HG02571 (cell line): ENCODE data around the gene EPHB4.
"Not testable (repeated sequence)": the region's sequence is repeated elsewhere in the genome, so short reads cannot be mapped to it uniquely, and the experiment has no call there.

Source experiments
- ATAC-seq: cut with Tn5 transposase; IDR thresholded peaks from one replicate; pipeline ENCODE4 v1.9.1; 2021; ENCODE audit warnings: mild to moderate bottlenecking, moderate library complexity; ENCODE audit not compliant: unreplicated experiment

EPHB4 gene

DNA sequence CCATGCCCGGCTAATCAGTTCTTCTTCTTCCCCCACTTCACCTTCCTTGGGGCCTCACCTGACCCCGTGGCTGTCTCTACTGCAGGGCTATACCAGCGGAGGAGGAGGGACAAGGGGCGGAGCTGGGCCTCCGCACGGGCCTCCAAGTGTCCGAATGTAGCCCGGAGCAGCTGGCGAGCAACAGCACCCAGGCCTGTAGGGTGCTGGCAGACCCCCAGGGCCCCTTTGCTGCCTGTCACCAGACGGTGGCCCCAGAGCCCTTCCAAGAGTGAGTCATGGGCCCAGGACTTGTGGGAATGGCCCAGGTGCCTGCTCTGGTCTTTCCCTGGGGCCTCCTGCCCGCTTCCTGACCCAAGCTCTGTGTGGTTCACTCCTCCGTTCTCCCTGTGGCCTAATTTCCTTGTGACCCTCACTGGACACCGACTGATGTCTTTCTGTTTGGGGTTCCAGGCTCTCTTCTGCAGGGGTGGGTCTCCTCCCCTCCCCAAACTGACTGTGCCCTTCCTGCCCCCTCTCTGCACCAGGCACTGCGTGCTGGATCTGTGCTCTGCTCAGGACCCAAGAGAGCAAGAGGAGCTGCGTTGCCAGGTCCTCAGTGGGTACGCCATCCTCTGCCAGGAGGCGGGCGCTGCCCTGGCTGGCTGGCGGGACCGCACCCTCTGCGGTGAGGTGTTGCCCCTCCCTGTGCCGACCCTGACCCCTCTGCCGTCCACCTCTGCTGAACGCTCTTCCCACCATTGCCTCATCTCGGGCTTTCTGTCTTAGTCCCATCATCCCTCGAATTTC is 35.2 kb downstream of the EPHB4 start:
- ATAC-seq = no peak

DNA sequence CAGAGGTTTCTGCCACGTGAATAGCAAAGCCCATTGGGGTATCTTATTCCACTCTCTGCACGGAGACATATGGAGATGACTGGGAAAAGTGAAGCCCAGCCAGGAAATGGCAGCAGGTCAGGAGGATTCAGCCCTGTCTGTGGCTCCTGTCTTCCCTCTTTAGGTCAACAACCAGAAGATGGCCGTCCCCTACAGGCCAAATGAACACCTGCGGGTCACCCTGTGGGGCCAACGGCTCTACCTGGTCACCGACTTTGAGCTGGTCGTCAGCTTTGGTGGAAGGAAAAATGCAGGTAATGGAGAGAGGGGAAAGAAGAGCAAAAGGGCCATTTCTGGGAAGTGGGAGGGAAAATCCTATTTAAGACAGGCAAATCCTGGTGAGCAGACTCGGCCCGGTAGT is 38.3 kb downstream of the EPHB4 start:
- ATAC-seq = no peak

DNA sequence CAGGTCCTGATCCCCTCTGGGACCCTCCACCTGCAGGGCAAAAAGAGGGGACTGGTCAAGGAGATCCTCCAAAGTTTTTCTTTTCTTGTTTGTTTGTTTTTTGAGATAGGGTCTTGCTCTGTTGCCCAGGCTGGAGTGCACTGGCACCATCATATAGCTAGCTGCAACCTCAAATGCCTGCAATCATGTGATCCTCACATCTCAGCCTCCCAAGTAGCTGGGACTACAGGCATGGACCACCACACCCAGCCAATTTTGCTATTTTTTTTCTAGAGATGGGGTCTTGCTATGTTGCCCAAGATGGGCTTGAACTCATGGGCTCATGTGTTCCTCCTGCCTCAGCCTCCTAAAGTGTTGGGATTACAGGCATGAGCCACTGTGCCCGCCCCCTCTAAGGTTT is 41.0 kb downstream of the EPHB4 start:
- no peak for ATAC-seq

DNA sequence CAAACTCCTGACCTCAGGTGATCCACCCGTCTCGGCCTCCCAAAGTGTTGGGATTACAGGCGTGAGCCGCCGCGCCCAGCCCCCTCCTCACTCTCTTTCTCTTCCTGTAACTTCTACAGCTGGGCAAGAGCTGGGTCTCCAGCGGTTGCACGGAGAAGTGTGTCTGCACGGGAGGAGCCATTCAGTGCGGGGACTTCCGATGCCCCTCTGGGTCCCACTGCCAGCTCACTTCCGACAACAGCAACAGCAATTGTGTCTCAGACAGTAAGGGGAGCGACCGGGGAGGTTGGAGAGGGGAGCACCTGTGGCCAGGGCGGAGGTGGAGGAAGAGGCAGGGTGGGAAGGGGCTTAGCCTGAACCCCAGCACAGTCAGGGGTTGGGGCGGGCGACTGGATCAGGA is 41.4 kb downstream of the EPHB4 start:
- no peak for ATAC-seq

DNA sequence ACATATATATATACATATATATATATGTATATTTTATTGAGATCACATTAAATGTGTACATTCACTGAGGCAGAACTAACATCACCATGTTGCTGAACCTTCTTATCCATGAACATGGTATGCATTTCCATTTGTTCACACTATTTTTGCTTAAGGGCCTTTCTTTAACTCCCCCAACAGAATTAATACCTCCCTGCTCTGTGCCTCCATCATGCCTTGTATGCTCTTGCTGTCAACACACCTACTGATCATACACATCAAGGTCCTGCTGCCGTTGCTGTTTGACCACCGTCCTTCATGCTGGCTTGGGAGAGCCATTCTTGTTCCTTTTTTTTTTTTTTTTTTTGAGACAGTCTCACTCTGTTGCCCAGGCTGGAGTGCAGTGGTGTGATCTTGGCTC is 43.5 kb downstream of the EPHB4 start:
- no peak for ATAC-seq

DNA sequence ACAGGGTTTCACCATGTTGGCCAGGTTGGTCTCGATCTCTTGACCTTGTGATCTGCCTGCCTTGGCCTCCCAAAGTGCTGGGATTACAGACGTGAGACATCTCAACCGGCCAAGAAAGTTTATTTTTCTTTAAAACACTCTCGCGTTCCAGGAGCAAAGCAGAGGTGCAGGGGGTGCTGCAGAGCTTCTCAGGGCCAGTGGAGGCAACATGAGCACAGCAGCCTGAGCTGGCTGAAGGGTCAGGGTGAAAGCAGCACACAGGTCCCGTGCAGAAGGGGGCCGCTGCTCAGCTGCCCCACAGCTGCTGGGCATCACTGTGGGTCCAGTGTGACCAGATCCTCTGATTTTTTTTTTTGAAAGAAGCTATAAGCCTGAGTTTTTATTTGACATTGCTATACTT is 46.1 kb downstream of the EPHB4 start:
- no peak for ATAC-seq

DNA sequence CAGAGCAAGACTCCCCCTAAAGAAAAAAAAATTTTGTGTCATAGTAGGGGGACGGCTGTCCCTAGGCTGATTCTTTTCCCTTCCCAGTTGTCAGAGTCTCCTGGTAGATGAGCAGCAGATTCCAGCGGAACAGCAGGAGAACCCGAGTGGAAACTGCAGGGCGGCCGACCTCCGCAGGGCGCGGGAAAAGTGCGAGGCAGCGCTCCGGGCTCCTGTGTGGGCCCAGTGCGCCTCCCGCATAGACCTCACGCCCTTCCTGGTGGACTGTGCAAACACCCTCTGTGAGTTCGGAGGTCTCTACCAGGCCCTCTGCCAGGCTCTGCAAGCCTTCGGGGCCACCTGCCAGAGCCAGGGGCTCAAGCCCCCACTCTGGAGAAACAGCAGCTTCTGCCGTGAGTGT is 48.0 kb downstream of the EPHB4 start:
- ATAC-seq = no peak

DNA sequence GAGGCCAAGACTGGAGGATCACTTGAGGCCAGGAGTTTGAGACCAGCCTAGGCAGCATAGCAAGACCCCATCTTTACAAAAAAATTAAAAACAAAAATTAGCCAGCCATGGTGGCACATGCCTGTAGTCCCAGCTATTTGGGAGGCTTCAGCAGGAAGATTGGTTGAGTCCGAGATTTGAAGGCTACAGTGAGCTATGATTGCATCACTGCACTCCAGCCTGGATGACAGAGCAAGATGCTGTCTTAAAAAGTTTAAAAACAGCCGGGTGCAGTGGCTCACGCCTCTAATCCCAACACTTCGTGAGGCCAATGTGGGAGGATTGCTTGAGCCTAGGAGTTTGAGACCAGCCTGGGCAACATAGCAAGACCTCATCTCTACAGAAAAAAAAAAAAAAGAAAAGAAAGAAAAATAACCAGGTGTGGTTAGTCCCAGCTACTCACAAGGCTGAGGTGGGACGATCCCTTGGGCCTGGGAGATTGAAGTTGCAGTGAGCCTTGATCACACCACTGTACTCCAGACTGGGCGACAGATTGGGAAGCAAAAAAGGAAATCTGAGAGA is 49.2 kb downstream of the EPHB4 start:
- ATAC-seq = no peak

DNA sequence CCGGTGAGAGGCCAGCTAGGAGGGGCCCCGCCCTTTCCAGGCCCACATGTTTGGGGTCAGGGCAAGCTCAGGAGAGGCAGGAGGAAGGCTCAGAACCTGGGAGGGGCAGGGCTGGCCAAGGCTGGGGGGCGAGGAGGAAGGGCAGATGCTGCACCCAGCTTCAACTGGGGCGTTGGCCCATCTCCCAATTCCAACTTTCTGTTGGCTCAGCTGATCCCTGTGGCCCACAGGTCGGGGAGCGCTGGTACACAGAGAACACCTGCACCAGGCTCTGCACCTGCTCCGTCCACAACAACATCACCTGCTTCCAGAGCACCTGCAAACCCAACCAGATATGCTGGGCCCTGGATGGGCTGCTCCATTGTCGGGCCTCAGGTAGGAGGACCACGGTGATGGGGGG is 53.8 kb downstream of the EPHB4 start:
- no peak for ATAC-seq

DNA sequence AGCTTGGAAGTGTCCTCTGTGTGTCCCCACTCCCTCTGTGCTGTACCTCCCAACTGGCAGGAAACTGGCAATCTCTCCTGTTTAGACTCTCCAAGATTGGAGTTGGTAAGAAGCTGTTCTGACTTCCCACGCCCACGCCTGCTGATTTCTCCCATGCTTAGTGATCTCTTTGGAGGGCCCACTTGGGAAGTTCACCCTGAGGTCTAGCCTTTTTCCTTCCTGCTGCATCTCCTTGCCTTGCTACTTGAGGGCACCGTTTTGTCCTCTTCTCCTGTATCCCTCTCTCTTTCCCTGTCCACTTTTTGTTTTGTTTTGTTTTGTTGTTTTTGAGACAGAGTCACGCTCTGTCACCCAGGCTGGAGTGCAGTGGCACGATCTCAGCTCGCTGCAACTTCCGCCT is 58.5 kb downstream of the EPHB4 start:
- ATAC-seq = no peak

DNA sequence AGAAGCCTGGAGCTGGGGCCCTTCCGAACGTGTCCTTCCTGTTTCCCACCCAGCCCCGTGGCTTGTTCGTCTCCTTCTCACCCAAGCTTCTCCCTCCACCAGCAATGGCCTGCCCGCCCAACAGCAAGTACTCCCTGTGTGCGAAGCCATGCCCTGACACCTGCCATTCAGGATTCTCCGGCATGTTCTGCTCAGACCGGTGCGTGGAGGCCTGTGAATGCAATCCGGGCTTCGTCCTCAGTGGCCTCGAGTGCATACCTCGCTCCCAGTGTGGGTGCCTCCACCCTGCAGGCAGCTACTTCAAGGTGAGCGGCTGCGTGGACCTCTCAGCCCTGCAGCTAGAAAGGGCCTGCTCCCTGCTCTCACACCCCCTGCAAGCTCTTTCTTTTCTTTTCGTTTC is 62.1 kb downstream of the EPHB4 start:
- ATAC-seq = no peak

DNA sequence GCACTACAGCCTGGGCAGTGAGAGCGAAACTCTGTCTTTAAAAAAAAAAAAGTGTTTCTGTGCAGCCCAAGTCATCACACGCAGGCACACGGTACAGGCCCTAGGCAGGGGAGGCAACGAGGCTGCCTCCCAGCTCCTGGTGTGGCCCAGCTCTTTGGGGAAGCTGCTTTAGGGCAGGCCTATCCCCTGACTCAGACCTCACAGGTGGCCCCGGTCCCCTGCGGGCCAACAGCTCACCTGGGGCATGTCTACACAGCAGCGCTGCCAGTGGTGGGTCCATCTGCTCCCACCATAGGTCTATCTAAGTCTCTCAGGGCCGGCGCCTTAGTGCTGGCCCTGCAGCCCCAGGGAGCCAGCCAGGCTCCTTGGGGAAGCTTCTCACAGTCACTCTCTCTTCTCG is 62.5 kb downstream of the EPHB4 start:
- ATAC-seq = no peak

DNA sequence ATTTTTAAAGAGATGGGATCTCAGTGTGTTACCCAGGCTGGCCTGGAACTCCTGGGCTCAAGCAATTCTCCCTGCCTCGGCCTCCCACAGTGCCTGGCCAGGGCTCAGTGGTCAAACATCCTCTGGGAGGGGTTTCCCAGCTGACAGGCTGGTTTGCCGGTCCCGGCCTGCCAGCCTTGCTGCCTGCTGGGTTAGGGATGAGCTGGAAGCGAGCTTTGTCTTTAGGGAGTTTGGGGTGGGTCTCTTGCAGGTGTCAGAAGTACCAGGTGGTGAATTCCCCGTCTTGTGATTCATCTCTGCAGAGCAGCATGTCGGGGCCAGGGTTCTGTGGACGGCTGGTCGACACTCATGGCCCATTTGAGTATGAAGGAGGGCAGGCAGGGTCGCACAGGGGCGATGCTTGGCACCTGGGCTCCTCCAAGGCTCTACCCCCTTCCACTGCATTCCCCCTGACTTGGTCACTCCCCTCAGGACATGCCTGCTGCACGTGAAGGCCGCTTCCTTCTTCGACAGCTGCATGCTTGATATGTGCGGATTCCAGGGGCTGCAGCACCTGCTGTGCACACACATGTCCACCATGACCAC is 63.7 kb downstream of the EPHB4 start:
- no peak for ATAC-seq

DNA sequence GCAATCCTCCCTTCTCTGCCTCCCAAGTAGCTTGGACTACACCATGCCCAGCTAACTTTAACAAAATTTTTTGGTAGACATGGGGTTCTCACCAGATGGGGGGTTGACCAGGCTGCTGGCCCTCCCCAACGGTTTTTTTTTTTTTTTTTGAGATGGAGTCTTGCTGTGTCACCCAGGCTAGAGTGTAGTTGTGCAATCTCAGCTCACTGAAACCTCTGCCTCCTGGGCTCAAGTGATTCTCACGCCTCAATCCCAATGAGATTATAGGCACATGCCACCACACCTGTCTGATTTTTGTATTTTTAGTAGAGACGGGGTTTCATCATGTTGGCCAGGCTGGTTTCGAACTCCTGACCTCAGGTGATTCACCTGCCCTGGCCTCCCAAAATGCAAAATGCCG is 64.5 kb downstream of the EPHB4 start:
- not testable (repeated sequence) for ATAC-seq

DNA sequence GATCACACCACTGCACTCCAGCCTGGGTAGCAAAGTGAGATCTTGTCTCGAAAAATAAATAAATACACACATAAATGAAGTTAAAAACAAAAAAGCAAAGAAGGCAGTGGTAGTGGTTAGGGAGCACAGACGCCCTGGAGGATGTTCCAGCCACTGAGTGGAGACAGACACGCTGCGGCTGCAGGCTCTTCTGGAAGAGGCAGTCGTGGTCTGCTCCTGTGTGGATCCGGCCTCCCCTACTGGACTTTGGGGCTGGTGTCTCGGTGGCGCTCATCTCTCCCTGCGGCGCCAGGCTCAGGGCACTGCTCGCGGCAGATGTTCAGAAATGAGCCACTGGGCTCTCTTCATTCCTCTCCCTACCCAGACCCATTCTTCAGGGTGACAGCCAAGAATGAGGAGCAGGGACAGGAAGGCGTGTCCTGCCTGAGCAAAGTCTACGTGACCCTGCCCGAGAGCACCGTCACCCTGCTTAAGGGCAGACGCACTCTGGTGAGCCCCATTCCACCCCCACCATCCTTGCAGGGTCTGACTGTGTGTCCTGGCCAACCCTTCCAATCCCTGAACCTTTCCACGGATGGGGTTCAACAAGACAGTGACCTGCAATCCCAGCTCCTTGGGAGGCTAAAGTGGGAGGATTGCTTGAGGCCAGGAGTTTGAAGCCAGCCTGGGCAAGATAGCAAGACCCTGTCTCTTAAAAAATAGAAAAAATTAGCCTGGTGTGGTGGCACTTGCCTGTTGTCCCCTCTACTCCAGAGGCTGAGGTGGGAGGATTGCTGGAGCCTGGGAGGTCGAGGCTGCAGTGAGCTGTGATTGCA is 67.8 kb downstream of the EPHB4 start:
- ATAC-seq = no peak

DNA sequence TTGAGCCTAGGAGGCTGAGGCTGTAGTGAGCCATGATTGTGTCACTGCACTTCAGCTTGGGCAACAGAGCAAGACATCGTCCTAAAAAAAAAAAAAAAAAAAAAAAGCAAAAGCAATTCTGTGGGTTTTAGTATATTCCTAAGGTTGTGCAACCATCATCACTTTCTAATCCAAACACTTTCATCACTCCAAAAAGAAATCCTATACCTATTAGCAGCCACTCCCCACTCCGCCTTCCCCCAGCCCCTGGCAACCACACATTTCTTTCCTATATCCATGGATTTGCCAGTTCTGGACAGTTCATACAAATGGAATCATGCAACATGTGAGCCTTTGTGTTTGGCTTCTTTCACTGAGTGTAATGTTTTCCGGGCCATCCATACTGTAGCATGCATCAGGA is 73.6 kb downstream of the EPHB4 start:
- ATAC-seq = no peak

DNA sequence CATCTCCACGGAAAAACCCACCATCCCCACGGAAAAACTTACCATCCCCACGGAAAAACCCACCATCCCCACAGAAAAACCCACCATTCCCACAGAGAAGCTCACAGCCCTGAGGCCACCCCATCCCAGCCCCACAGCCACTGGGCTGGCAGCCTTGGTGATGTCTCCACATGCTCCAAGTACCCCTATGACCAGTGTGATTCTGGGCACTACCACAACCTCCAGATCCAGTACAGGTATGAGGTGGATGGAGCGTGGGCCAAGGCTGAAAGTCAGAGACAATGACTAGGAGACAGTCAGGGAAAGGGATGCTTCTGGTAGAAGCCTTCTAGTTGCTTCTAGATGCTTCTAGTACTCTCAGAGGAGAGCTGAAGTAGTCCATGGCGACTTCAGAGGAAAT is 74.3 kb downstream of the EPHB4 start:
- no peak for ATAC-seq
